HUES64 (cell line): ENCODE results near the gene RALB.
"Not testable (repeated sequence)": the region's sequence is repeated elsewhere in the genome, so short reads cannot be mapped to it uniquely, and the experiment has no call there.

Experiments
- H3K27ac ChIP-seq: 2 replicates; pipeline ENCODE4 v1.7.0; 2013; ENCODE audit warnings: low read depth, low read length, inconsistent platforms
- H3K27me3 ChIP-seq: 2 replicates; pipeline ENCODE4 v1.6.1; 2013; ENCODE audit warnings: mild to moderate bottlenecking, low read length; ENCODE audit not compliant: insufficient read depth
- H3K36me3 ChIP-seq: 2 replicates; pipeline ENCODE4 v1.6.1; 2013; ENCODE audit warnings: mild to moderate bottlenecking, low read length; ENCODE audit not compliant: insufficient read depth
- H3K4me1 ChIP-seq: 2 replicates; pipeline ENCODE4 v1.6.1; 2013; ENCODE audit warnings: mild to moderate bottlenecking, low read length, moderate library complexity; ENCODE audit not compliant: insufficient read depth
- H3K4me3 ChIP-seq: 2 replicates; pipeline ENCODE4 v1.5.1; 2013; ENCODE audit warnings: mild to moderate bottlenecking, low read length, moderate library complexity
- H3K9ac ChIP-seq: 2 replicates; pipeline ENCODE4 v1.6.1; 2013; ENCODE audit warnings: mild to moderate bottlenecking, low read depth, low read length
- H3K9me3 ChIP-seq: 2 replicates; pipeline ENCODE4 v1.6.1; 2013; ENCODE audit warnings: low read depth, low read length; ENCODE audit not compliant: insufficient read depth
- WGBS: fragments of 150-250, 120-280 bp; methylation state at CpG from one replicate; pipeline ENCODE4 v1.1.7; 2013; ENCODE audit warnings: missing lambda C conversion rate; 5-methylcytosine and 5-hydroxymethylcytosine counted together

The RALB gene

GRCh38 chr2:120226316-120226715, 26.3 kb upstream of the RALB start:
- Histone ChIP-seq H3K4me1 (no peaks in the 10 kb centered on the region), H3K9me3 (peaks cover 8% of the 10 kb centered on the region), H3K27ac (no peak overlapping the region), H3K9ac (no peak overlapping the region), H3K36me3 (peaks cover 12% of the 10 kb centered on the region), H3K4me3 (no peak overlapping the region), H3K27me3 (peaks cover 49% of the 10 kb centered on the region)
- WGBS: 93% methylated on average over 9 of the region's 9 CpGs

GRCh38 chr2:120227111-120227991, 25.3 kb upstream of the RALB start:
- Histone ChIP-seq H3K9me3 (peaks cover 4% of the 10 kb centered on the region), H3K9ac (no peak overlapping the region), H3K4me3 (no peak overlapping the region), H3K27ac (no peak overlapping the region), H3K4me1 (no peaks in the 10 kb centered on the region), H3K27me3 (peaks cover 40% of the 10 kb centered on the region), H3K36me3 (peaks cover 3% of the 10 kb centered on the region; the same call in 1 of the 2 replicates)
- 85% methylated on average over 16 of the region's 16 CpGs for WGBS

DNA sequence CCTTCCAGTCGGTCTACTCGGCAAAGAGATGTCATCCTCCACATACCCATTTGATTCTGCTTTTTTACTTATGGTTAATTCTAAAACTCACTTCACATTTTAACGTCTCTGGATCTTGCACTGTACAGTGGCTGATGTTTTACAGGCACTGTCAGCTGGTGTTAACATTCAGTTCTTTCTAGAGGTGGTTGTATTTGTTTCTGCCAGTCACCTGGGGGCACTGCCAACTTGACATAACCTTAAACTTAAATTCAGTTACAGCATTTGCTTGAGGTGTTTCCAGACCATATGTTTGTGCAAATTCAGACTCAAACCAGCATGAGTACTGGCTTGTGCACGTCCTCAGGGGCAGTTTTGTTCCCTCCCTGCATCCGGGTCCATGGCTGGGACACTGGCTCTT, 24.1 kb upstream of the RALB start:
- WGBS: 83% methylated on average over 5 of the region's 5 CpGs
- Histone ChIP-seq H3K4me1 (no peaks in the 10 kb centered on the region), H3K36me3 (no peaks in the 10 kb centered on the region), H3K27me3 (peaks cover 32% of the 10 kb centered on the region), H3K9me3 (no peaks in the 10 kb centered on the region), H3K9ac (no peak overlapping the region), H3K4me3 (no peak overlapping the region), H3K27ac (no peak overlapping the region)

- Histone ChIP-seq H3K4me1 (no peaks in the 10 kb centered on the region), H3K9ac (no peak overlapping the region)
- WGBS: 93% methylated on average over 9 of the region's 10 CpGs
These were observed 23.3 kb upstream of the RALB start for GRCh38 chr2:120229341-120229740.

DNA sequence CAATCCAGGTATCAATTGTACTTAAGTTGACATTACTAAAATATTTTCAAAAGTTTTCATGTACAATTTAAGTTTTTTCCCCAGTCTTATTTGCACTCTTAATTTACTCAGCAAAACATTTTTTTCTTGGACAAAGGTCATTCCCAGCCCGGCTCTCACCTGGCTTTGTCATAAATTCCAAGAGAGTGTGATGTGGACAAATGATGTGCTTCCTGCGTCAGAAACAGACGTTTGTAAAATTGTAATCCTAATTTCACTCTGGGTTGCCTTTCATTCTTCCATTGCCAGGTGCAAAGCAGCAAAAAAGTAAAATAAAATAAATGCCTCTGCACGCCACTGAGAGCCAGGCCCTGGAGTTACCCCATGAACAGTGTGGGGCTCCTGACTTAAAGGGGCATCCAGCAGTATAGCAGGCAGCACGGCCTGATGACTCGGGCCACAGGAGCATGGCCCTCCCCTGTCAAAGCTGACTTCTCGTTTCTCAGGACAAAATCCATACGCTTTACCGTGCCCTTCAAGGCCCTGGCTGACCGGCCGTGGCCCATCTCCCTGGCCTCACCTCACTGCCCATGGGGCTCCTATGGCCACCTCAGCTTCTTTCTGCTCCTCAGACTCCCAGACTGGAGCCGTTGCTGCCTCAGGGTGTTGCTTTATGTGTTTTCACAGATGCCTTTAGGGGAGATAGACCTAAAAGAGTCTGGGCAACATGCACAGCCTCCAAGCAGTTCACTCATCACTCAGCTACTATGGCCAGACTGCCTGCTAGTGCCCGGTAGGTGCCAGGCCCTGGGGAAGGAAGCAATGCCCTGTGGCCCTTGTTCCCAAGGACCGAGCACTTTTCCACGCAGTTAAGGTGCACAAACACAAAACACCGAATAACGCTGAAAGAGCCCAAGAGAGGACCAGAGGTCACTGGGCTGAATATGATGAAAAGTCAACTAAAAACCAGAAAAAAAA, 21.9 kb upstream of the RALB start:
- no peaks in the 10 kb centered on the region for H3K9me3 ChIP-seq
- no peak overlapping the region for H3K27ac ChIP-seq
- peaks cover 11% of the 10 kb centered on the region for H3K27me3 ChIP-seq
- H3K4me3 ChIP-seq: no peak overlapping the region
- no peaks in the 10 kb centered on the region for H3K4me1 ChIP-seq
- no peak overlapping the region for H3K9ac ChIP-seq
- WGBS: 93% methylated on average over 17 of the region's 17 CpGs
- H3K36me3 ChIP-seq: no peaks in the 10 kb centered on the region

More at GRCh38 chr2:120229341-120229740, 23.3 kb upstream of the RALB start:
- Histone ChIP-seq H3K36me3 (no peaks in the 10 kb centered on the region), H3K27ac (no peak overlapping the region), H3K27me3 (peaks cover 24% of the 10 kb centered on the region), H3K9me3 (no peaks in the 10 kb centered on the region), H3K4me3 (no peak overlapping the region)

DNA sequence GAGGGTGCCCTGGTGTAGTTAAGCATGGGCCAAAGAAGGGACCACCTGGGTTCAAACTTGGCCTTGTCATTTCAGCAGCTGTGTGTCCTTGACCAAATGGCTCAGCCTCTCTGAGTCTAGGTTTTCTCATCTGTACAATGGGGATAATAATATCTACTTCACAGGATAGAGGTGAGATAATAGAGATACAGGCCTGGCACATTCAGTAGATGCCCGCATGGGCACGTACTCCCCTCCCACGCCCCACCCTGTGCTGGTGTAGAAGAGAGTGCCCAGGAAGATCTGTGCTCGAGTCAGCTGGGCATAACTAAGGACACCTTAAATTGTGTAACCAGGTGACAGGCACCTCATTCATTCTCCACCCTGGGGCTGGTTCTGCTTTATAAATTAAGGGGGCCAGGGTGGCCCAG, 21.1 kb upstream of the RALB start:
- no peaks in the 10 kb centered on the region for H3K4me1 ChIP-seq
- no peak overlapping the region for H3K9ac ChIP-seq
- H3K27ac ChIP-seq: no peak overlapping the region
- H3K4me3 ChIP-seq: no peak overlapping the region
- H3K36me3 ChIP-seq: no peaks in the 10 kb centered on the region
- WGBS: 98% methylated on average over 4 of the region's 4 CpGs
- peaks cover 4% of the 10 kb centered on the region; the same call in 1 of the 2 replicates for H3K27me3 ChIP-seq
- H3K9me3 ChIP-seq: no peaks in the 10 kb centered on the region

GRCh38 chr2:120231974-120232635, 20.5 kb upstream of the RALB start:
- no peak overlapping the region for H3K4me3 ChIP-seq
- H3K4me1 ChIP-seq: no peaks in the 10 kb centered on the region; the same call in 1 of the 2 replicates
- H3K9ac ChIP-seq: no peak overlapping the region
- no peaks in the 10 kb centered on the region for H3K9me3 ChIP-seq
- H3K36me3 ChIP-seq: no peaks in the 10 kb centered on the region
- no peak overlapping the region for H3K27ac ChIP-seq
- WGBS: 92% methylated on average over 15 of the region's 15 CpGs
- peaks cover 4% of the 10 kb centered on the region; the same call in 1 of the 2 replicates for H3K27me3 ChIP-seq

DNA sequence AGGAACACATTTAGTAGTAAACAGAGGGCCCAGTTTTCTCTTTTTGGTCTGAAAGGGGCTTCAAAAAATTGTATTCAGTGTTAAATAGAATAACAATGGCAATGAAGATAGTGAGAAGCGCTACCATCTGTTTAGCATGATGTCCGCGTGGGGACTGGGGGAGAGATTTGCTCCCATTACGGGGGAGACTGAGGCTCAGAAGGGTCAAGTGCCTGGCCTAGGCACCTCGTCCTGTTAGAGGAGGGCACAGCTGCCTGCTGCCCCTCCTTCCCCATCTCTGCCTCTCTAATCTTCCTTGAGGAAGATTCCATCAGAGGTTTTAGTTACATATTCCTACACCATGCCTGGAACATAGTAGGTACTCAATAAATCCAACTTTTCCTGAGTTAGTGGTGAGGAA, 19.4 kb upstream of the RALB start:
- H3K27ac ChIP-seq: no peak overlapping the region
- H3K9ac ChIP-seq: no peak overlapping the region
- peaks cover 3% of the 10 kb centered on the region; the same call in 1 of the 2 replicates for H3K4me1 ChIP-seq

GRCh38 chr2:120235158-120235557, 17.5 kb upstream of the RALB start:
- peaks cover 15% of the 10 kb centered on the region; the same call in 1 of the 2 replicates for H3K4me1 ChIP-seq
- not testable (repeated sequence) for H3K9ac ChIP-seq, H3K4me3 ChIP-seq, H3K36me3 ChIP-seq, H3K27me3 ChIP-seq, H3K27ac ChIP-seq, H3K9me3 ChIP-seq
- WGBS: 100% methylated on average over 2 of the region's 2 CpGs

More for the DNA sequence above, 19.4 kb upstream of the RALB start:
- Histone ChIP-seq H3K27me3 (peaks cover 1% of the 10 kb centered on the region; the same call in 1 of the 2 replicates), H3K9me3 (no peaks in the 10 kb centered on the region), H3K36me3 (no peaks in the 10 kb centered on the region), H3K4me3 (no peak overlapping the region)
- WGBS: 87% methylated on average over 5 of the region's 5 CpGs

DNA sequence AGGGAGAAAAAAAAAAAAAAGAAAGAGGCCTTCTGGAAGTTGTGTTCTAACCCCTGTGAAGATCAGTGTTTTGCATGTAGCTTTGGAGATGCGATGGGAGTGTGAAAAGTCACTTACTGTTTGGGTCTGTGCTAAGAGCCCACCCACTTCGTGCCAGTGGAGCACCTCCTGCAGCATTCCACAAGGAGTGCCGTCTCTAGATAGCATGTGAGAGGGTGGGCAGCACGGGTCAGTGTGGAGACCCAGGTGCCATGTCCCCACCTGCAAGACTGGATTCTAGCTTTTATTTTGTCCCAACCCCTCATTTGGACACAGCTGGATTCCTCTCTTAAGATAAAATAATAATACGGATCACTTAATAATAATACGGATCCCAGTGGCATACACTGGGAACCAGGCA, 17.0 kb upstream of the RALB start:
- WGBS: 95% methylated on average over 6 of the region's 6 CpGs
- Histone ChIP-seq H3K27ac (no peak overlapping the region), H3K9ac (no peak overlapping the region), H3K36me3 (no peaks in the 10 kb centered on the region), H3K9me3 (no peaks in the 10 kb centered on the region), H3K4me1 (peaks cover 15% of the 10 kb centered on the region; the same call in 1 of the 2 replicates), H3K4me3 (no peak overlapping the region), H3K27me3 (no peaks in the 10 kb centered on the region)
